IMR-90 (cell line): ENCODE results near the gene SENP6. TPM values are rescaled to one million over a fixed set of nuclear protein-coding genes. Genes with fewer than 3 reads are reported as not detected.

Experiments
- ATAC-seq: fragments of 200-7000 bp; cut with Tn5 transposase; 2 replicates; pipeline ENCODE4 v1.9.1; 2020; ENCODE audit warnings: low read depth, mild to moderate bottlenecking, moderate library complexity
- BruUV-seq: library from RNA; stranded (reverse); fragments of 400-500 nt; replicated peaks from 2 replicates; lab custom pipeline; 2021; lab: Mats Ljungman, UMichigan
- CTCF ChIA-PET: fragments of 300-600 bp; formaldehyde crosslinking; extraction: SDS; loops from one replicate; lab custom pipeline; 2021; ENCODE audit warnings: antibody characterized with exemption; lab: Yijun Ruan, JAX
- POLR2A ChIA-PET: fragments of 300-600 bp; sonication (Branson Sonifier 250); formaldehyde crosslinking; loops from one replicate; lab custom pipeline; 2022; ENCODE audit warnings: antibody characterized with exemption; ENCODE audit not compliant: unreplicated experiment; lab: Charles Lee
- DNase-seq: peaks from one replicate; pipeline ENCODE4 v3.0.0; 2013
- H2AFZ ChIP-seq: replicated peaks from 2 replicates; pipeline ENCODE3; 2013; ENCODE audit warnings: low read length, mild to moderate bottlenecking; ENCODE audit not compliant: poor library complexity
- H2AK5ac ChIP-seq: 2 replicates; pipeline ENCODE4 v1.6.1; 2013; ENCODE audit warnings: low read depth, low read length, inconsistent platforms
- H2AK9ac ChIP-seq: replicated peaks from 2 replicates; pipeline ENCODE3; 2013; ENCODE audit warnings: mild to moderate bottlenecking, low read depth, low read length, moderate library complexity; ENCODE audit not compliant: poor library complexity
- H2BK120ac ChIP-seq: 2 replicates; pipeline ENCODE4 v1.6.1; 2013; ENCODE audit warnings: low read depth, low read length, inconsistent platforms
- H2BK15ac ChIP-seq: 3 replicates; pipeline ENCODE4 v1.6.1; 2013; ENCODE audit warnings: low read depth, low read length, inconsistent platforms
- H2BK20ac ChIP-seq: 2 replicates; pipeline ENCODE4 v1.6.1; 2013; ENCODE audit warnings: low read depth, mild to moderate bottlenecking, inconsistent platforms, low read length, moderate library complexity
- H2BK5ac ChIP-seq: 2 replicates; pipeline ENCODE4 v1.6.1; 2013; ENCODE audit warnings: mild to moderate bottlenecking, low read depth, low read length, inconsistent platforms; ENCODE audit not compliant: poor library complexity, severe bottlenecking
- H3K14ac ChIP-seq: replicated peaks from 2 replicates; pipeline ENCODE4 v1.6.1; 2013; ENCODE audit warnings: low read depth, low read length, inconsistent platforms
- H3K18ac ChIP-seq: 2 replicates; pipeline ENCODE4 v1.6.1; 2013; ENCODE audit warnings: low read depth, low read length, control low read depth
- H3K23ac ChIP-seq: 2 replicates; pipeline ENCODE4 v1.6.1; 2013; ENCODE audit warnings: low read depth, low read length, inconsistent platforms
- H3K27ac ChIP-seq: 2 replicates; pipeline ENCODE4 v1.5.1; 2013; ENCODE audit warnings: mild to moderate bottlenecking, control low read depth, low read length; ENCODE audit not compliant: insufficient read depth
- H3K27me3 ChIP-seq: 2 replicates; pipeline ENCODE4 v1.6.1; 2013; ENCODE audit warnings: low read length; ENCODE audit not compliant: control insufficient read depth, insufficient read depth
- H3K36me3 ChIP-seq: 2 replicates; pipeline ENCODE4 v1.6.1; 2013; ENCODE audit warnings: low read length, mixed read lengths; ENCODE audit not compliant: control insufficient read depth, insufficient read depth
- H3K4ac ChIP-seq: 2 replicates; pipeline ENCODE4 v1.6.1; 2013; ENCODE audit warnings: low read depth, low read length, inconsistent platforms
- H3K4me1 ChIP-seq: 2 replicates; pipeline ENCODE4 v1.6.1; 2013; ENCODE audit warnings: low read length, mixed read lengths; ENCODE audit not compliant: control insufficient read depth, insufficient read depth
- H3K4me2 ChIP-seq: 2 replicates; pipeline ENCODE4 v1.6.1; 2013; ENCODE audit warnings: low read depth, mild to moderate bottlenecking, control low read depth, low read length, moderate library complexity
- H3K4me3 ChIP-seq: 2 replicates; pipeline ENCODE4 v1.5.1; 2013; ENCODE audit warnings: low read depth, mild to moderate bottlenecking, control low read depth, low read length, moderate library complexity; ENCODE audit not compliant: insufficient read depth
- H3K56ac ChIP-seq: 2 replicates; pipeline ENCODE4 v1.6.1; 2013; ENCODE audit warnings: low read length, inconsistent platforms; ENCODE audit not compliant: insufficient read depth; ENCODE audit errors: extremely low read depth
- H3K79me1 ChIP-seq, 2 experiments: 2 replicates each; pipeline ENCODE4 v1.6.1; 2013; ENCODE audit warnings: low read length in 2 of 2, inconsistent platforms in 1 of 2, low read depth in 1 of 2
- H3K9ac ChIP-seq: 2 replicates; pipeline ENCODE4 v1.6.1; 2013; ENCODE audit warnings: low read depth, low read length, control low read depth
- H3K9me1 ChIP-seq: 2 replicates; pipeline ENCODE4 v1.6.1; 2013; ENCODE audit warnings: low read length, inconsistent platforms; ENCODE audit not compliant: insufficient read depth
- H3K9me3 ChIP-seq: 2 replicates; pipeline ENCODE4 v1.6.1; 2013; ENCODE audit warnings: low read length; ENCODE audit not compliant: control insufficient read depth, insufficient read depth
- H4K20me1 ChIP-seq: 2 replicates; pipeline ENCODE4 v1.6.1; 2013; ENCODE audit warnings: low read length, inconsistent platforms; ENCODE audit not compliant: insufficient read depth
- H4K5ac ChIP-seq: 2 replicates; pipeline ENCODE4 v1.6.1; 2013; ENCODE audit warnings: mild to moderate bottlenecking, low read depth, low read length, control low read depth
- H4K8ac ChIP-seq, 2 experiments: 2 replicates each; pipeline ENCODE4 v1.6.1; 2013; ENCODE audit warnings: low read depth in 2 of 2, low read length in 2 of 2, control low read depth in 1 of 2, inconsistent platforms in 1 of 2
- H4K91ac ChIP-seq: 2 replicates; pipeline ENCODE4 v1.6.1; 2013; ENCODE audit warnings: low read depth, low read length, inconsistent platforms; ENCODE audit not compliant: insufficient read depth
- BHLHE40 ChIP-seq: fragments of 150-350 bp; IDR thresholded peaks from 2 replicates; pipeline ENCODE4 v1.6.1; 2016; ENCODE audit warnings: mild to moderate bottlenecking, low read depth, low read length
- CEBPB ChIP-seq: IDR thresholded peaks from 2 replicates; pipeline ENCODE4 v1.6.1; 2012; ENCODE audit warnings: low read depth, low read length, improper control_type of control experiment
- CHD1 ChIP-seq: IDR thresholded peaks from 2 replicates; pipeline ENCODE4 v1.6.1; 2012; ENCODE audit warnings: low read depth, low read length, improper control_type of control experiment
- FOS ChIP-seq: fragments of 150-350 bp; IDR thresholded peaks from 2 replicates; pipeline ENCODE4 v1.6.1; 2016; ENCODE audit warnings: low read depth, low read length
- MAFK ChIP-seq: IDR thresholded peaks from 2 replicates; pipeline ENCODE4 v1.6.1; 2012; ENCODE audit warnings: low read depth, low read length, improper control_type of control experiment
- MAZ ChIP-seq: IDR thresholded peaks from 2 replicates; pipeline ENCODE4 v1.6.1; 2012; ENCODE audit warnings: low read depth, mild to moderate bottlenecking, low read length, improper control_type of control experiment, moderate library complexity, borderline replicate concordance
- MXI1 ChIP-seq: IDR thresholded peaks from 2 replicates; pipeline ENCODE4 v1.6.1; 2012; ENCODE audit warnings: low read depth, mild to moderate bottlenecking, low read length, moderate library complexity, borderline replicate concordance
- NFE2L2 ChIP-seq: fragments of 150-350 bp; IDR thresholded peaks from 2 replicates; pipeline ENCODE4 v1.6.1; 2016; ENCODE audit warnings: low read depth, mild to moderate bottlenecking, low read length
- POLR2A ChIP-seq: IDR thresholded peaks from 2 replicates; pipeline ENCODE4 v1.6.1; 2012; ENCODE audit warnings: mild to moderate bottlenecking, low read depth, low read length
- RAD21 ChIP-seq: IDR thresholded peaks from 2 replicates; pipeline ENCODE4 v1.6.1; 2012; ENCODE audit warnings: low read length, improper control_type of control experiment
- RCOR1 ChIP-seq: IDR thresholded peaks from 2 replicates; pipeline ENCODE4 v1.6.1; 2012; ENCODE audit warnings: mild to moderate bottlenecking, low read length, improper control_type of control experiment; ENCODE audit not compliant: insufficient replicate concordance
- RFX5 ChIP-seq: IDR thresholded peaks from 2 replicates; pipeline ENCODE4 v1.8.0; 2012; ENCODE audit warnings: low read depth, mild to moderate bottlenecking, low read length, moderate library complexity
- WGBS, 2 experiments: methylation state at CpG; one replicate each; pipeline versions ENCODE4 v1.1.5 to v1.1.7; 2013; ENCODE audit warnings: missing lambda C conversion rate in 2 of 2; ENCODE audit not compliant: insufficient read length in 1 of 2; ENCODE audit errors: extremely low coverage in 2 of 2; 5-methylcytosine and 5-hydroxymethylcytosine counted together
- dilution Hi-C: fragments of 300-500 bp; cut with HindIII; formaldehyde crosslinking; loops from one replicate; pipeline ENCODE4 v1.14.3; 2018; ENCODE audit warnings: low sequenced_read_pairs; ENCODE audit not compliant: unreplicated experiment
- in situ Hi-C: fragments of 300-500 bp; cut with MboI; formaldehyde crosslinking; loops from 3 replicates; pipeline ENCODE4 v1.14.3; 2019; ENCODE audit warnings: low sequenced_read_pairs, inconsistent platforms, mixed read lengths
- intact Hi-C: fragments of 100-400 bp; cut with micrococcal nuclease; formaldehyde crosslinking; loops from 2 replicates; pipeline ENCODE4 v1.10.0; 2022
- polyA plus RNA-seq, 3 experiments: library from polyadenylated mRNA; depleted of rRNA; stranded (reverse); fragments of >200 nt; gene quantifications; 2 replicates each; pipeline ENCODE4 v1.2.3, GENCODE V29; 2012; ENCODE audit warnings: low replicate concordance in 1 of 3
- total RNA-seq: library from RNA; depleted of rRNA; stranded (reverse); fragments of >200 nt; gene quantifications from 2 replicates; pipeline ENCODE4 v1.2.3, GENCODE V29; 2012
- TF ChIP-seq, protein P1 (sequence below): fragments of 150-350 bp; IDR thresholded peaks from 2 replicates; pipeline ENCODE4 v1.6.1; 2016; ENCODE audit warnings: low read depth, mild to moderate bottlenecking, low read length, moderate library complexity, borderline replicate concordance
- TF ChIP-seq, protein P2 (sequence below): fragments of 150-350 bp; IDR thresholded peaks from 2 replicates; pipeline ENCODE4 v1.6.1; 2017; ENCODE audit warnings: mild to moderate bottlenecking, antibody characterized with exemption, low read length, low read depth
- TF ChIP-seq, protein P3 (sequence below): conservative IDR thresholded peaks from 2 replicates; pipeline ENCODE4 v1.5.1; 2012; ENCODE audit warnings: mild to moderate bottlenecking, low read depth, low read length, improper control_type of control experiment

Gene SENP6
- total and polyA plus RNA-seq, 2 of the 4 experiments (the other 2 are of a cell fraction): 23.1 to 25.8 TPM

DNA sequence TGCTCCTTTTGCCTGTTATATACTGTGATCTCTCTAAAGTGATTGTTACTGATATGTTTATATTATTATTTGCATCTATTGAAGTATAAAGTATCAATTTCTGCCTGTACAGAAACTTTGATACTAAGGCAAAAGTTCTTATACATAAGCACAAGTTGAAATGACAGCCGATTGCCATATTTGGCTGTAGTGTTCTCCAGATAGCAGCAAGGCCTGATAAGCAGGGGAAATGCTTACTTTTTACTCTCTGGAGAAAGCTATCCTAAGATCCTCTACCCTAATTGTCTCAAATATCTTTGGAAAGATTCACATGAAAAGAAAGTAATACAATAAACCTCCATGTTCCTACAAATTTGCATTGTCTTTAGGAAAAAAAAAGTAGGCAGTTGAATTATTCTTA lies 31.4 kb downstream of the SENP6 start (continued):
- TF ChIP-seq CEBPB: no peak

DNA sequence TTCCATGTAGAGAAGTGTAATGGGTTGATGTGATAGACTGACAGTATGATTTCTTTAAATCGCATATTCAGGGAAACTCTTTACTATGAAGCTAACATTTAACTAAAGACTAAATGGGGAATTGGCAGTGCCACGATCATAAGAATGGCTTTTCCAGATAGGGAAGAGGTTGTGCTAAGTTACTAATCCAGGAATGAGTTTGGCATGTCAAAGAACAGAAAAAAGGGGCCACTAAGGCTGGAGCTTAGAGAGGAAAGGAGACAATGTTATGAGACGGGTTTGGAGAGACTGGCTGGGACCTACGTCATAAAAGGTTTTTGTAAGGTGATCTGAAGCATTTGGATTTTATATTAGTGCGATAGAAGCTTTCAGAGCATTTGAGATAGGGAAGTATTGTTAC lies 40.6 kb downstream of the SENP6 start:
- intact Hi-C loops (no loop called here), in situ Hi-C loops (no loop called here), dilution Hi-C loops (no loop called here)
- H2BK5ac ChIP-seq: no peak overlapping the region
- H3K4me3 ChIP-seq: no peak overlapping the region
- H3K36me3 ChIP-seq: peaks cover 13% of the 10 kb centered on the region; the same call in 1 of the 2 replicates
- no peaks in the 10 kb centered on the region for H3K9me3 ChIP-seq
- no peak overlapping the region for H4K5ac ChIP-seq
- H3K23ac ChIP-seq: no peak overlapping the region
- H3K4me1 ChIP-seq: no peaks in the 10 kb centered on the region
- H3K27me3 ChIP-seq: no peaks in the 10 kb centered on the region
- no peak overlapping the region for H2BK15ac ChIP-seq
- 100% methylated on average over 4 of the region's 5 CpGs; no CpG with 5 or more reads in 1 of the 2 experiments for WGBS, 2 experiments
- H4K20me1 ChIP-seq: no peaks in the 10 kb centered on the region
- H2AFZ ChIP-seq: no peak overlapping the region
- no TSS peak for BruUV-seq
- peaks cover 8 to 29% of the 10 kb centered on the region in 2 experiments for H3K79me1 ChIP-seq
- H2AK9ac ChIP-seq: no peak overlapping the region
- 0 out of 2 replicates have a peak, but pooled peaks cover 6% of the 10 kb centered on the region for H3K9me1 ChIP-seq
- H4K91ac ChIP-seq: no peak overlapping the region
- H3K56ac ChIP-seq: no peak overlapping the region
- POLR2A ChIA-PET: no interaction called here
- no peak overlapping the region for H3K4ac ChIP-seq
- H3K27ac ChIP-seq: no peak overlapping the region
- H4K8ac ChIP-seq: no peak overlapping the region
- no peak overlapping the region for H2BK120ac ChIP-seq
- no peak overlapping the region for H3K4me2 ChIP-seq
- no peak overlapping the region for H3K9ac ChIP-seq
- DNase-seq (no peak), ATAC-seq (no peak)
- CTCF ChIA-PET: no interaction called here
- H3K18ac ChIP-seq: no peak overlapping the region
- no peak overlapping the region for H2AK5ac ChIP-seq
- no peak overlapping the region for H3K14ac ChIP-seq
- H2BK20ac ChIP-seq: no peak overlapping the region
- TF ChIP-seq, protein P1, sequence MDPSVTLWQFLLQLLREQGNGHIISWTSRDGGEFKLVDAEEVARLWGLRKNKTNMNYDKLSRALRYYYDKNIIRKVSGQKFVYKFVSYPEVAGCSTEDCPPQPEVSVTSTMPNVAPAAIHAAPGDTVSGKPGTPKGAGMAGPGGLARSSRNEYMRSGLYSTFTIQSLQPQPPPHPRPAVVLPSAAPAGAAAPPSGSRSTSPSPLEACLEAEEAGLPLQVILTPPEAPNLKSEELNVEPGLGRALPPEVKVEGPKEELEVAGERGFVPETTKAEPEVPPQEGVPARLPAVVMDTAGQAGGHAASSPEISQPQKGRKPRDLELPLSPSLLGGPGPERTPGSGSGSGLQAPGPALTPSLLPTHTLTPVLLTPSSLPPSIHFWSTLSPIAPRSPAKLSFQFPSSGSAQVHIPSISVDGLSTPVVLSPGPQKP: no peak
- TF ChIP-seq MAZ (no peak), BHLHE40 (no peak), POLR2A (no peak), NFE2L2 (no peak), MXI1 (no peak), RFX5 (no peak), CEBPB (no peak), RAD21 (no peak), MAFK (no peak), FOS (no peak), CHD1 (no peak), RCOR1 (no peak)
- TF ChIP-seq, protein P2, sequence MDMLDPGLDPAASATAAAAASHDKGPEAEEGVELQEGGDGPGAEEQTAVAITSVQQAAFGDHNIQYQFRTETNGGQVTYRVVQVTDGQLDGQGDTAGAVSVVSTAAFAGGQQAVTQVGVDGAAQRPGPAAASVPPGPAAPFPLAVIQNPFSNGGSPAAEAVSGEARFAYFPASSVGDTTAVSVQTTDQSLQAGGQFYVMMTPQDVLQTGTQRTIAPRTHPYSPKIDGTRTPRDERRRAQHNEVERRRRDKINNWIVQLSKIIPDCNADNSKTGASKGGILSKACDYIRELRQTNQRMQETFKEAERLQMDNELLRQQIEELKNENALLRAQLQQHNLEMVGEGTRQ: no peak
- TF ChIP-seq, protein P3, sequence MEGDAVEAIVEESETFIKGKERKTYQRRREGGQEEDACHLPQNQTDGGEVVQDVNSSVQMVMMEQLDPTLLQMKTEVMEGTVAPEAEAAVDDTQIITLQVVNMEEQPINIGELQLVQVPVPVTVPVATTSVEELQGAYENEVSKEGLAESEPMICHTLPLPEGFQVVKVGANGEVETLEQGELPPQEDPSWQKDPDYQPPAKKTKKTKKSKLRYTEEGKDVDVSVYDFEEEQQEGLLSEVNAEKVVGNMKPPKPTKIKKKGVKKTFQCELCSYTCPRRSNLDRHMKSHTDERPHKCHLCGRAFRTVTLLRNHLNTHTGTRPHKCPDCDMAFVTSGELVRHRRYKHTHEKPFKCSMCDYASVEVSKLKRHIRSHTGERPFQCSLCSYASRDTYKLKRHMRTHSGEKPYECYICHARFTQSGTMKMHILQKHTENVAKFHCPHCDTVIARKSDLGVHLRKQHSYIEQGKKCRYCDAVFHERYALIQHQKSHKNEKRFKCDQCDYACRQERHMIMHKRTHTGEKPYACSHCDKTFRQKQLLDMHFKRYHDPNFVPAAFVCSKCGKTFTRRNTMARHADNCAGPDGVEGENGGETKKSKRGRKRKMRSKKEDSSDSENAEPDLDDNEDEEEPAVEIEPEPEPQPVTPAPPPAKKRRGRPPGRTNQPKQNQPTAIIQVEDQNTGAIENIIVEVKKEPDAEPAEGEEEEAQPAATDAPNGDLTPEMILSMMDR: no peak
